Measurements from ENCODE around the gene OSCAR.

OSCAR gene

DNA sequence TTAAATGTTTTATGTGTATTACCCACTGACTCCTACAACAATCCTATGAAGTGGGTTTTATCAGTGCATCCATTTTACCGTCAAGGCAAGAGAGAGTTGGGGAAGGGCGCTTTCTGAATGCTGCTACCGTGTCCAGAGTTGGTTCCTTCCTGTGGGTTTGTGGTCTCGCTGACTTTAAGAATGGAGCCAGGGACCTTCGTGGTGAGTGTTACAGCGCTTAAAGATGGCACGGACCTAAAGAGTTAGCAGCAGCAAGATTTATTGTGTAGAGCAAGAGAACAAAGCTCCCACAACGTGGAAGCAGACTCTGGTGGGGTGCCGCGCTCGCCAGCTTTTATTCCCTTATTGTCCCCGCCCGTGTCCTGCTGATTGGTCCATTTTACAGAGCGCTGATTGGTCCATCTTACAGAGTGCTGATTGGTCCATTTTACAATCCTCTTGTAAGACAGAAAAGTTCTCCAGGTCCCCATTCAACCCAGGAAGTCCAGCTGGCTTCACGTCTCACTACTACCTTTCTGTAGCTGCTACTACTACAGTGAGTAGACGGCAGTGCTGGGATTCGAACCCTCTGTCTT is 6.1 kb downstream of the OSCAR start:
- DNase-seq (ENCODE audit: low read depth): no peak

DNA sequence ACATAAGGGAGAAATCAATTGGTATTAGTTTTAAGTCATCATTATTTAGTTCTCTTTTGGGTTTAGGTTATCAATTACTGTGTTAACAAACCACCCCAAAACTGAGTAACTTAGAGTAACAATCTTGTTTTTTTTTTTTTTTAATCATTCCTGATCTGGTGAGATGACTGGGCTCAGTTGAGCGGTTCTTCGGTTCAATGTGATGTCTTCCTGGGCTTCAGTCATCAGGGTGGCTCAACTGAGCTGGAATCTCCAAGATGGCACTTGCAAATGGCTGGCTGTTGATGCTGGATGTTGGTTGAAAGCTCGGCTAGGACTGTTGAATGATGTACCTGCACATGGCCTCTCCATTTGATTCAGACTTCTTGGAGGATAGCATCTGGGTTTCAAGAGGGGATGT is 16.2 kb downstream of the OSCAR start:
- DNase-seq (ENCODE audit: low read depth): no peak

DNA sequence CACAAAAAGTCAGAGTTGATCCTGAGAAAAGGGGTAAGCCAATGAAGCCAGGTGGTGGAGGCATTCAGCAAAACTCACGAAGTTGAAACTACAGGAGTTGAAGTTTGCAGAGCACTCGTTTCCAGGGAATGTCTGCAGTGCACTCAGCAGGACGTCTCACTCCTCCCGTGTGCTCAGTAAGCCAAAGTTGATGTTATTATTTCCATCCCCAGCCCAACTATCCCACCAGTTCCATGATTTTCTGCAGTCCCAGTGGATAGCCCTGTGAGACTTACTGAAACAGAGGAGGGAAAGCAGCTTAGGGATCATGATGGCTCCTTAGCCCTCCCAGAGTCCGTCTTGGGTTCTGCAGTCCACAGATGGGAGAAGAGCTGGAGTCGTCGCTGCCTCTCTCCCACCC is 19.6 kb downstream of the OSCAR start, which contains the start of gene TARM1:
Gene TARM1 (minus strand): TSS at position 334 of the 400 bp plus-strand sequence. CDS start 25 bp downstream, at position 309.
- DNase-seq (ENCODE audit: low read depth): no peak

DNA sequence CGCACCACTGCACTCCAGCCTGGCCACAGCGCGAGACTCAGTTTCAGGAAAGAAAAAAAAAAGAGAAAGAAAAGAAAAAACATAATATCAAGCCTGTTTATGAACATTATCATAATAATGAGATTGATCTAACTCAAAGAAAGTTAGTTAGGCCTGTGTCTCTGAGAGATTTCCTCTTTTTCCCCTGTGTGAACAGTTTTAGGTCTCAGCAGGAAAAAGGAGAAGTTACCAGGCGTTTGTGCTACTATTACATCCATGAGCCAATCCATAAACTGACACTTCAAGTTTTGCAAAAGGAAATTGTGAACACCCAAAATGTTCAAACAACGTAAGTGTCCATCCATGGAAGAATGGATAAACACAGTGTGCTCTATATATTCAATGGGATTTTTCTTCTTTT is 23.3 kb downstream of the OSCAR start:
- no peak for DNase-seq (ENCODE audit: low read depth)

DNA sequence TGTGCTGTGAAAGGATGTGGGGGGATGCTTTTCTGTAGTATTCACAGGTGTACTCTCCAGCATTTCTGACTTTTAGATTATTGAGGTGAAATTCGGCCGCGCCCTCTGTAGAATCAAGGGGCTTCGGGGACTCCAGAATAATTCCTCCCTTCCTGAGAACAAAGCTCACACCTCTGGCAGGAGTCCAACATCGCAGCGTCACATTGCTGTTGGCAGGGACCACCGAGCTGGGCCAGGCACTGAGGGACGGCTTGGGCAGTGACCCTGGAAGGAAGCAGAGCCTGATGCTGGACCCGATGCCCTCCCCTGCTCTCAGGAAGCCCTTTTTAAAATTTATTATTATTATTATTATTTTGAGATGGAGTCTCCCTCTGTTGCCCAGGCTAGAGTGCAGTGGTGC is 25.8 kb downstream of the OSCAR start:
- DNase-seq (ENCODE audit: low read depth): no peak

DNA sequence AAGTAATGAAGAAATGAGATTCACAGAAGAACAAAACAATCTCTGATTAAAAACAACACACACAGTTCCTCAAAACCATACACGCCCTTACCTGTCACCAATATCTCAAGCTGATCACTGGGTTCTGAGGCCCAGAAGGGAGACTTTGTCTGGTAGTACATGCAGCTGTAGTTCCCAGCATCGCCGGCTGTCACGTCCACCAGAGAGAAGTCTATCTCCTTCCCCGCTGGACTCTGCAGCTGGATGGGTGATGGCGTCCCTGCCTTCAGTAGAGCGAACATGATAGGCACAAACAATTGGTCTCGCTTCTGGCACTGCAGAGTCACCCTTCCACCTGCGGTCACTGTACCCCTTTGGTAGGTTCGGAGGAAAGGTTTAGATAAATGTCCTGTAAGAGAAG is 26.8 kb downstream of the OSCAR start:
- DNase-seq (ENCODE audit: low read depth): no peak

DNA sequence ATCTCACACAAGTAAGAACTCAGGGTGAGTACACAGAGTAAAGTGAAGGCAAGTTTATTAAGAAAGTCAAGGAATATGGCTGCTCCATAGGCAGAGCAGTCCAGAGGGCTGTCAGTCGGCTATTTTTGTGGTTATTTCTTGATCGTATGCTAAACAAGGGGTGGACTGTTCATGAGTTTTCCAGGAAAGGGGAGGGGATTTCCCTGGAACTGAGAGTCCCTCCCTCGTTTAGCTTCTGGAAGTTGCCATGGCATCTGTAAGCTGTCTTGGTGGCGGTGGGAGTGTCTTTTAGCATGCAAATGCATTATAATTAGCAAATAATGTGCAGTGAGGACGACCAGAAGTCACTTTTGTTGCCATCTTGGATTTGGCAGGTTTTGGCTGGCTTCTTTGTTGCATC is 31.1 kb downstream of the OSCAR start:
- no peak for DNase-seq (ENCODE audit: low read depth)

DNA sequence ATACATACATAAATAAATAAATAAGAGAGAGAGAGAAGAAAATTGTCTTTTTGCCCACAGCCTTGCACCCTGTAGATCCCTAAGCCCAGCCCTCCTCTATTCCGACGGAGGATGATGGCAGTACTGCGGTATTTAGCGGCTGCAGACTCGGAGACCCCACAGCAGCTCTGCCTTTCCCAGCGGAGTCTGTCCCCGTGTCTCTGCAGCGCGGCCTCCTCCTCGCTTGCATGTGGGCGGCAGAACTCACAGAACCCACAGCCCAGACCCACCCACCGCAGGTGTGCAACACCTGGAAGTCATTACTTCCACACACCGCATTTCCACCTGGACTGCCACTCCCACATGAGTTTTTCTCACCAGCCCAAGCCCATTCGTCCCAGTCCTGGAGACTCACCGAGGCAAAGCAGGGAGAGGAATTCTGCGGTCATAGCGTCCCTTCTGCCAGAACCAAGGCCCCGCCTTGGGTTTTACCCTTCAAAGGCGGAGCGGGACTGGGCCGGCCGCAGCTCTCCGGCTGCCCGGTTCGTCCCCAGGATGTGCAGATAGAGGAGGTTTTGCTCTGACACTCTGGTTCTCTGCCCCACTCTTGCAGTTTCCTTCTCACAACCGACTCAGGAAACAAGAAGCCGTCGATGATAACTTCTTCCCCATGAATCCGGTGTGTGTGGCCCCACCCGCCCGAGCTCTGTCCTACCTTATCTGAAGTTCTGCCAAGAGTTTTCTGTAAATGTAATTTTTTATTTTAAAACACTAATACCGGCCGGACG is 37.1 kb downstream of the OSCAR start, which contains the start of gene VSTM1:
Gene VSTM1 (minus strand): TSS at position 548 of the 767 bp plus-strand sequence. CDS start 120 bp downstream, at position 428.
- DNase-seq (ENCODE audit: low read depth): no peak

DNA sequence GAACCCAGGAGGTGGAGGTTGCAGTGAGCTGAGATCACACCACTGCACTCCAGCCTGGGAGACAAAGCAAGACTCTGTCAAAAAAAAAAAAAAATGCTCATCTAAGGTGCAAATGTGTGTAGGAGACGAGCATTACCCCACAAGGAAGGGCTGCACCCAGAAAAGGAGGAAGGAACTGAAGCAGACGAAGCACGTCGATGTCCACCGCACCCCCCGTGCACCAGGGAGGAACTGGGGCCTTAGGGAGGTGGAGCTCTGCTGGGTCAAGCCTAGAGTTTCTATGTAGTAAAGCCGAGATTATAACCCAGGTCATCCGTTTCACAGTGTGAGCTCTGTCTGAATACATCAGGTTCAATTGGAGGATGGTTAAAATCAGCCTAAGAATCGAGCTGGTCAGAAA is 38.0 kb downstream of the OSCAR start:
- no peak for DNase-seq (ENCODE audit: low read depth)

DNA sequence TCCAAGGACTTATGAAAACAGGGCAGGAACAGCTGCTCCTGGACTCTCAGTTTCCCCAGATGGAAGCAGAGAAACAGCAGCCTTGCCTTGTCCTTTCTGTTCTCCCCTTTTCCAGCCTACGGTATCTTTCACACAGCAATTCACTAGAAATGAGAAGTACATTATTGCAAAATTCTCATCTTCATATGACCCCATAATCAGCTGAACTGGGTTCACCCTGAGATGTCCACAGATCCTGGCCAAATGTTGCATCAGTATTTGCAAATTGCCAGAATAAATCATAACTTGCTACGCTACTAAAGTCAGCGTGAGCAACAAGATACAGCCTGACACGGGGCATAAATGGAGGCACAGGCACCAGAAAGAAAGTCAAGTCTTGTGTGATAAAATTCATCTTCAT is 53.0 kb downstream of the OSCAR start:
- DNase-seq (ENCODE audit: low read depth): no peak

DNA sequence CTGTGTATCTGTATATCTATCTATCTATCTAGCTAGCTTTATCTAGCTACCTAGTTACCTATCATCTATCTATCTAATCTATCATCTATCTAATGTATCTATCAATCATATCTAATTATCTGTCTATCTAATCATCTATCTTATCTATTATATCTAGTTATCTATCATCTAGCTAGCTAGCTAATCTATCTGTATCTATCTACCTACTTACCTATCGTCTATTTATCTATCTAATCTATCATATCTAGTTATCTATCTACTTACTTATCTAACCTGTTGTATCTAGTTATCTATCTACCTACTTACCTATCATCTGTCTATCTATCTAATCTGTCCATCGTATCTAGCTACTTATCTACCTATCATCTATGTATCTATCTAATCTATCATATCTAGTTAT is 54.8 kb downstream of the OSCAR start:
- DNase-seq (ENCODE audit: low read depth): no peak

Data from ELR (cell line).